ENCODE measurements around the gene SFMBT1. TPM values are rescaled to one million over a fixed set of nuclear protein-coding genes. Genes with fewer than 3 reads are reported as not detected.

Gene SFMBT1
- total RNA-seq, 6 experiments from 2014 or later, result 3.0 to 4.8 (median 3.9) TPM

- peak overlapping the region; percentile 82 for H3K27ac Mint-ChIP-seq
- peak overlapping the region; percentile 87 for H3K4me3 Mint-ChIP-seq
- H3K9me3 Mint-ChIP-seq, result no peaks in the 10 kb centered on the region
- H3K27me3 Mint-ChIP-seq (ENCODE audit: insufficient read depth), result peaks cover 4% of the 10 kb centered on the region; the same call in 1 of the 2 replicates
- H3K36me3 Mint-ChIP-seq (ENCODE audit: low read depth), result no peaks in the 10 kb centered on the region; the same call in 1 of the 2 replicates
- no peak for DNase-seq
- H3K4me1 Mint-ChIP-seq (ENCODE audit: low read depth), result peaks cover 70% of the 10 kb centered on the region
- TF ChIP-seq, protein P1, sequence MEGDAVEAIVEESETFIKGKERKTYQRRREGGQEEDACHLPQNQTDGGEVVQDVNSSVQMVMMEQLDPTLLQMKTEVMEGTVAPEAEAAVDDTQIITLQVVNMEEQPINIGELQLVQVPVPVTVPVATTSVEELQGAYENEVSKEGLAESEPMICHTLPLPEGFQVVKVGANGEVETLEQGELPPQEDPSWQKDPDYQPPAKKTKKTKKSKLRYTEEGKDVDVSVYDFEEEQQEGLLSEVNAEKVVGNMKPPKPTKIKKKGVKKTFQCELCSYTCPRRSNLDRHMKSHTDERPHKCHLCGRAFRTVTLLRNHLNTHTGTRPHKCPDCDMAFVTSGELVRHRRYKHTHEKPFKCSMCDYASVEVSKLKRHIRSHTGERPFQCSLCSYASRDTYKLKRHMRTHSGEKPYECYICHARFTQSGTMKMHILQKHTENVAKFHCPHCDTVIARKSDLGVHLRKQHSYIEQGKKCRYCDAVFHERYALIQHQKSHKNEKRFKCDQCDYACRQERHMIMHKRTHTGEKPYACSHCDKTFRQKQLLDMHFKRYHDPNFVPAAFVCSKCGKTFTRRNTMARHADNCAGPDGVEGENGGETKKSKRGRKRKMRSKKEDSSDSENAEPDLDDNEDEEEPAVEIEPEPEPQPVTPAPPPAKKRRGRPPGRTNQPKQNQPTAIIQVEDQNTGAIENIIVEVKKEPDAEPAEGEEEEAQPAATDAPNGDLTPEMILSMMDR (IDR thresholded peaks at IDR 0.05), result no peak
Measured at GRCh38 chr3:52893723-52894122, 152.2 kb downstream of the SFMBT1 start.

DNA sequence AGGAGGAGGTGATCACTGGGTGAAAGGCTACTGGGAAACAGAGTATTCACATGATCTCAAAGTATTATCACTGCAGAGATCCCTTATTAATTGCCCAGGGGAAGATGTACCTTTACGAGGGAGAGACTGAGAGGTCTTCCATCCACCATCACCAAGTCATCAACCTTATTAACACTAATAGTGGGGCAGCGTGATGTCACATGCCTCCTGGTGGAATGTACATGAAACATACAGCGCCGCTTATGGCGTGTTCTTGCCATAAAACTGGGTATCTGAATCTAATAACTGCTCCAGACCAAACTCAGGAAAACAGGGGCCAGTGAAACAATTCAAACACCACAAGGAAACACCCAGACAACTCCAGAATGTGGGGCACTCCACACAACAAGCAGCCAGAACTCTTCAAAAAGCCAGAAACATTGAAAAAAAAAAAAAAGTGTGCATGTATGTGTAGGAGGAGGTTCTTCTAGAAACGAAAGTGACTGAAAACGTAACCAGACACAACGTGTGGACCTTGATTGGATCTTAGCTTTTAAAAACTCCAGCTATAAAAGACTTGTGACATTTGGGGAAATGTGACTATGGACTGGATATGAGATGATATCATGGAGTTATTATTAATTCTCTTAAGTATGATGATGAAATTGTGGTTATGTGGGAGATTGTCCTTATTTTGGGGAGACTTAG, 153.1 kb downstream of the SFMBT1 start:
- H3K36me3 Mint-ChIP-seq (ENCODE audit: low read depth), result no peaks in the 10 kb centered on the region; the same call in 1 of the 2 replicates
- peaks cover 4% of the 10 kb centered on the region; the same call in 1 of the 2 replicates for H3K27me3 Mint-ChIP-seq (ENCODE audit: insufficient read depth)
- DNase-seq, result peak; percentile 25
- H3K27ac Mint-ChIP-seq, result peak overlapping the region; percentile 82
- H3K4me1 Mint-ChIP-seq (ENCODE audit: low read depth), result peaks cover 63% of the 10 kb centered on the region
- TF ChIP-seq, protein P1 (IDR thresholded peaks at IDR 0.05), result peak; percentile 54
- no peaks in the 10 kb centered on the region for H3K9me3 Mint-ChIP-seq
- peak overlapping the region; percentile 87 for H3K4me3 Mint-ChIP-seq

- Mint-ChIP-seq H3K27me3 (ENCODE audit: insufficient read depth) (peaks cover 4% of the 10 kb centered on the region; the same call in 1 of the 2 replicates), H3K4me1 (ENCODE audit: low read depth) (peaks cover 62% of the 10 kb centered on the region), H3K4me3 (peak overlapping the region; percentile 87), H3K36me3 (ENCODE audit: low read depth) (no peaks in the 10 kb centered on the region; the same call in 1 of the 2 replicates), H3K9me3 (no peaks in the 10 kb centered on the region), H3K27ac (peak overlapping the region; percentile 82)
- no peak for DNase-seq
- TF ChIP-seq, protein P1 (IDR thresholded peaks at IDR 0.05), result no peak
Measured at GRCh38 chr3:52892290-52892624, 153.6 kb downstream of the SFMBT1 start.

DNA sequence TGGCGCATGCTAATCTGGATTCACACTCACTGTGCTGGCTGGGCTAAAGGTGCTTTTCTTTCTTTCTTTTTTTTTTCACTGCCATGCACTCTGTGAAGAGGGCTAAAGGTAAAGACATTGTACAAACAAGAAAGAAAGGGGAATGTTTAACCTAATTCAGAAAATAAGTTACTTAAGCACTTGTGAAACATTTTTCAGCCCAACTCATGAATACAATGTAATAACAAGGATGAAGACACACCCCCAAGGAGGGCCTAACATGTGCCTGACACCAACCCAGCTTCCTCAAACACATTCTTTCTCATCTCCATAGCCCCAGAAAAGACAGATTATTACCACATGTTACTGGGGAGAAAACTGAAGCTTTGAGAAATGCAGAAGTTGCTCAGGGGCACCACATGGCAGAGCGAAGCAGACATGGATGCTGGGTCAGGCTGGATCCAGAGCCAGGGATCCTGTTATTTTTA, 154.2 kb downstream of the SFMBT1 start:
- H3K4me1 Mint-ChIP-seq (ENCODE audit: low read depth), result peaks cover 60% of the 10 kb centered on the region
- TF ChIP-seq, protein P1 (IDR thresholded peaks at IDR 0.05), result no peak
- peak; percentile 50 for DNase-seq
- H3K4me3 Mint-ChIP-seq, result peak overlapping the region; percentile 87
- H3K36me3 Mint-ChIP-seq (ENCODE audit: low read depth), result no peaks in the 10 kb centered on the region; the same call in 1 of the 2 replicates
- H3K27me3 Mint-ChIP-seq (ENCODE audit: insufficient read depth), result peaks cover 2% of the 10 kb centered on the region; the same call in 1 of the 2 replicates
- peak overlapping the region; percentile 82 for H3K27ac Mint-ChIP-seq
- H3K9me3 Mint-ChIP-seq, result no peaks in the 10 kb centered on the region

DNA sequence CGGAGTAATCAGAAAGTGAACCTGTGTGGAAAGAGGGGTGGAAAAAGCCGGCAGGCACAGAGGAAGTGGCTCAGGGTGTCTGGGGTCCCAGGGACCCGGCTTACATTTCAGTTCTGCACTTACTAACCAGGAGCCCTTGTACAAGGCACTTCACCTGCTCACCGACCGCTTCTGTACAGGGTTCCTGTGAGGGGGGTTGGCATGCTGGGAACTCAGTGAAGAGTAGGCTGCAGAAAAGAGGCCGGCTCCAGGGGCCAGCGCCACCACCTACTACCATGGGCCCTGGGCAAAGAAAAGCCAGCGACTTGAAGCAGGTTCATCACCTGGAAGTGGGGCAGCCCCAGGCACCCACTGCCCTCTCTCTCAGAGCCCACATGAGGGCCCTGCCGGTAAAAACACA, 154.7 kb downstream of the SFMBT1 start:
- Mint-ChIP-seq H3K4me1 (ENCODE audit: low read depth) (peaks cover 55% of the 10 kb centered on the region), H3K27me3 (ENCODE audit: insufficient read depth) (no peaks in the 10 kb centered on the region), H3K4me3 (no peak overlapping the region), H3K36me3 (ENCODE audit: low read depth) (no peaks in the 10 kb centered on the region; the same call in 1 of the 2 replicates), H3K27ac (peak overlapping the region; percentile 82), H3K9me3 (no peaks in the 10 kb centered on the region)
- TF ChIP-seq, protein P1 (IDR thresholded peaks at IDR 0.05), result no peak
- DNase-seq, result no peak

Measured in HFFc6 (cell line).